HepG2 (cell line): Measurements from ENCODE around the gene HS3ST1. TPM values are rescaled to one million over a fixed set of nuclear protein-coding genes. Genes with fewer than 3 reads are reported as not detected.

Source experiments
- ATAC-seq: fragments of 200-7000 bp; cut with Tn5 transposase; 3 replicates; pipeline ENCODE4 v1.9.1; 2020; ENCODE audit warnings: mild to moderate bottlenecking, moderate library complexity
- BruUV-seq: library from RNA; stranded (reverse); fragments of 400-500 nt; replicated peaks from 2 replicates; lab custom pipeline; 2021; lab: Mats Ljungman, UMichigan
- CTCF ChIA-PET: fragments of 300-600 bp; formaldehyde crosslinking; extraction: SDS; loops from one replicate; lab custom pipeline; 2021; ENCODE audit warnings: low total read pairs, inconsistent platforms, low intra/inter-chr PET ratio; lab: Yijun Ruan, JAX
- POLR2A ChIA-PET: fragments of 350-600 bp; sonication (Branson Sonifier 250); formaldehyde crosslinking; loops from one replicate; lab custom pipeline; 2020; ENCODE audit warnings: antibody characterized with exemption, inconsistent platforms; lab: Yijun Ruan, JAX
- DNase-seq: peaks from one replicate; pipeline ENCODE4 v3.0.0-alpha.2; 2015; ENCODE audit warnings: low spot score
- FAIRE-seq: peaks from 3 replicates; lab custom pipeline; 2011; peaks lifted over from hg19 to GRCh38; lab: Jason Lieb, UNC
- H2AFZ ChIP-seq: one replicate; pipeline ENCODE4 v1.6.1; 2011; ENCODE audit warnings: low read length, inconsistent platforms
- H3K27ac ChIP-seq: fragments of 300-600 bp; 3 replicates; pipeline ENCODE4 v1.8.0; 2011; ENCODE audit warnings: mixed run types, mild to moderate bottlenecking, mixed read lengths, low read length, inconsistent platforms; ENCODE audit not compliant: insufficient read depth; ENCODE audit errors: extremely low read length
- H3K27me3 ChIP-seq, 2 experiments: fragments of 200-600 bp in 1 of 2; 2 replicates in 1 of 2; 3 replicates in 1 of 2; pipeline versions ENCODE4 v1.6.0 to v1.8.0; 2011; ENCODE audit warnings: low read length in 2 of 2, mild to moderate bottlenecking in 2 of 2, moderate library complexity in 2 of 2, inconsistent platforms in 1 of 2; ENCODE audit not compliant: insufficient read depth in 2 of 2, control insufficient read depth in 1 of 2
- H3K36me3 ChIP-seq, 2 experiments: fragments of 200-600 bp in 1 of 2; replicated peaks in 1 of 2; 2 replicates in 1 of 2; 3 replicates in 1 of 2; pipeline versions ENCODE4 v1.5.1 to v1.8.0; 2011; ENCODE audit warnings: low read length in 2 of 2, inconsistent platforms in 1 of 2; ENCODE audit not compliant: insufficient read depth in 2 of 2, control insufficient read depth in 1 of 2
- H3K4me1 ChIP-seq: 2 replicates; pipeline ENCODE4 v1.5.1; 2012; ENCODE audit warnings: low read length, inconsistent platforms; ENCODE audit not compliant: insufficient read depth
- H3K4me2 ChIP-seq: 2 replicates; pipeline ENCODE4 v1.6.0; 2011; ENCODE audit warnings: low read depth, low read length, inconsistent platforms
- H3K4me3 ChIP-seq, 3 experiments: fragments of 200-600 bp in 1 of 3; sonication (generic), shearing (Covaris generic) in 1 of 3; replicated peaks in 1 of 3; 2 replicates each; pipeline ENCODE4 v1.5.1; 2011 to 2016; ENCODE audit warnings: low read length in 3 of 3, inconsistent platforms in 2 of 3, low read depth in 2 of 3, mild to moderate bottlenecking in 2 of 3, control low read depth in 1 of 3, mixed read lengths in 1 of 3; ENCODE audit not compliant: insufficient read depth in 1 of 3
- H3K79me2 ChIP-seq: one replicate; pipeline ENCODE4 v1.6.1; 2011; ENCODE audit warnings: low read length, inconsistent platforms; ENCODE audit not compliant: insufficient read depth
- H3K9ac ChIP-seq: 2 replicates; pipeline ENCODE4 v1.6.0; 2011; ENCODE audit warnings: mild to moderate bottlenecking, low read depth, low read length, inconsistent platforms; ENCODE audit not compliant: insufficient read depth
- H3K9me3 ChIP-seq: 2 replicates; pipeline ENCODE4 v1.5.1; 2012; ENCODE audit warnings: mild to moderate bottlenecking, low read length
- H4K20me1 ChIP-seq: 2 replicates; pipeline ENCODE4 v1.6.0; 2011; ENCODE audit warnings: inconsistent platforms, mild to moderate bottlenecking, low read length, moderate library complexity; ENCODE audit not compliant: insufficient read depth
- DNMT3B ChIP-seq: conservative IDR thresholded peaks from 2 replicates; pipeline ENCODE4 v1.6.1; 2016; ENCODE audit warnings: missing biosample characterization, control low read depth
- KAT2B ChIP-seq: fragments of 150-350 bp; IDR thresholded peaks from 2 replicates; pipeline ENCODE4 v1.6.1; 2014; ENCODE audit warnings: low read depth, low read length, borderline replicate concordance
- MTF2 ChIP-seq: sonication (generic); formaldehyde crosslinking; IDR thresholded peaks from 2 replicates; pipeline ENCODE4 v1.5.0; 2020; ENCODE audit warnings: missing genetic modification reagents, borderline replicate concordance
- TOPORS ChIP-seq: sonication (generic); formaldehyde crosslinking; IDR thresholded peaks from 2 replicates; pipeline ENCODE4 v1.8.0; 2023; ENCODE audit warnings: mild to moderate bottlenecking, missing genetic modification reagents
- ZNF670 ChIP-seq: sonication (generic); formaldehyde crosslinking; IDR thresholded peaks from 2 replicates; pipeline ENCODE4 v1.8.0; 2022; ENCODE audit warnings: mild to moderate bottlenecking, missing genetic modification reagents, borderline replicate concordance
- WGBS: methylation state at CpG from one replicate; pipeline ENCODE4 v1.1.6; 2017; ENCODE audit warnings: low lambda C conversion rate; 5-methylcytosine and 5-hydroxymethylcytosine counted together
- in situ Hi-C: cut with HindIII; loops from 2 replicates; pipeline ENCODE4 v1.10.0; 2017; ENCODE audit warnings: low pct_unique_long_range_greater_than_20kb; ENCODE audit not compliant: extremely low pct_ligation_motif_present
- intact Hi-C: fragments of 100-400 bp; cut with micrococcal nuclease; formaldehyde crosslinking; loops from one replicate; pipeline ENCODE4 v1.10.0; 2022; ENCODE audit not compliant: unreplicated experiment
- polyA plus RNA-seq, 8 experiments: library from polyadenylated mRNA; depleted of rRNA in 3 of 8; stranded (reverse) in 7 of 8; unstranded in 1 of 8; fragments of >200 nt; fragmentation: Illumina TruSeq in 4 of 8; extraction: Trizol in 4 of 8; gene quantifications; 2 replicates each; pipeline versions ENCODE4 v1.2.1 to v1.2.3, GENCODE V29; 2011 to 2016; ENCODE audit warnings: low read depth in 4 of 8, missing spikeins in 1 of 8, mixed read lengths in 1 of 8; ENCODE audit not compliant: insufficient read depth in 1 of 8
- total RNA-seq, 5 experiments: library from RNA; depleted of rRNA; stranded (reverse); fragments of >200 nt; fragmentation: Illumina TruSeq; extraction: Trizol; gene quantifications; 2 replicates each; pipeline ENCODE4 v1.2.3, GENCODE V29; 2016; ENCODE audit warnings: low read depth in 1 of 5
- TF ChIP-seq, protein P1 (sequence below): sonication (generic); formaldehyde crosslinking; IDR thresholded peaks from 2 replicates; pipeline ENCODE4 v1.8.1; 2023; ENCODE audit warnings: mild to moderate bottlenecking, missing genetic modification reagents
- TF ChIP-seq, protein P2 (sequence below): sonication (generic); formaldehyde crosslinking; IDR thresholded peaks from one replicate; pipeline ENCODE4 v1.5.1; 2020; ENCODE audit warnings: mild to moderate bottlenecking, missing genetic modification reagents; ENCODE audit errors: not compliant biosample characterization
- TF ChIP-seq, protein P3 (sequence below): sonication (generic); formaldehyde crosslinking; IDR thresholded peaks from 2 replicates; pipeline ENCODE4 v1.4.0; 2020; ENCODE audit warnings: mild to moderate bottlenecking, missing genetic modification reagents
- TF ChIP-seq, protein P4 (sequence below): sonication (generic); formaldehyde crosslinking; IDR thresholded peaks from 2 replicates; pipeline ENCODE4 v1.4.0; 2020; ENCODE audit warnings: missing genetic modification reagents, borderline replicate concordance

HS3ST1 gene
- total and polyA plus RNA-seq, 2 of the 13 experiments (the other 11 are each of a cell fraction or from before 2014, with no cell fraction given): not detected

DNA sequence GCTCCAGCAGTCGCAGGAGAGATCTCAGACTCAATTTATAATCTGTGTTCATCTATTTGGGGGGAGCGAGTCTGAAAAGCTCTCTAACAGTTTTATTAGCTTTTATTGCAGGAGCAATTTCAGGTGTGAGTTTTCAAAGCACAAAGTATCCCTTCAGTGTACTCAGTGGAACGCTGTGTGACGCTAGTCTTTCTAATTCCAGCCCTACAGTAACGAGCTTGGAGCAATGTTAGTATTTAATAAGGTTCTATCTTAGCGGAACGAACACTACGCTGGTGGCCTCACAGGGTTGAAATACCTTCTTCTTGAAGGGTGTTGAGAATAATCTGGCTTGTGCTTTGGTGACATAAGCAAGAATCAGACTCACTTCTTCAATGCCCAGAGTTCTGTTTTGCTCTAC lies 8.4 kb downstream of the HS3ST1 start:
- ChIA-PET POLR2A (no interaction called here), CTCF (no interaction called here)
- Histone ChIP-seq H3K36me3 (no peaks in the 10 kb centered on the region), H3K9ac (no peak overlapping the region), H3K4me2 (no peak overlapping the region), H3K4me3 (no peak overlapping the region), H3K4me1 (no peaks in the 10 kb centered on the region), H3K79me2 (no peaks in the 10 kb centered on the region), H3K9me3 (no peaks in the 10 kb centered on the region), H4K20me1 (no peaks in the 10 kb centered on the region), H3K27ac (no peak overlapping the region), H2AFZ (no peak overlapping the region), H3K27me3 (no peaks in the 10 kb centered on the region)
- ATAC-seq (no peak), FAIRE-seq (no peak), DNase-seq (no peak)
- no TSS peak for BruUV-seq
- in situ Hi-C loops: loop anchor here (5.0 to 25.0 kb wide), 2 partner anchors 838 to 1258 kb away; no protein-coding TSS in a partner anchor
- intact Hi-C loops: no loop called here
- WGBS: 38% methylated on average over 8 of the region's 8 CpGs
- TF ChIP-seq, protein P1, sequence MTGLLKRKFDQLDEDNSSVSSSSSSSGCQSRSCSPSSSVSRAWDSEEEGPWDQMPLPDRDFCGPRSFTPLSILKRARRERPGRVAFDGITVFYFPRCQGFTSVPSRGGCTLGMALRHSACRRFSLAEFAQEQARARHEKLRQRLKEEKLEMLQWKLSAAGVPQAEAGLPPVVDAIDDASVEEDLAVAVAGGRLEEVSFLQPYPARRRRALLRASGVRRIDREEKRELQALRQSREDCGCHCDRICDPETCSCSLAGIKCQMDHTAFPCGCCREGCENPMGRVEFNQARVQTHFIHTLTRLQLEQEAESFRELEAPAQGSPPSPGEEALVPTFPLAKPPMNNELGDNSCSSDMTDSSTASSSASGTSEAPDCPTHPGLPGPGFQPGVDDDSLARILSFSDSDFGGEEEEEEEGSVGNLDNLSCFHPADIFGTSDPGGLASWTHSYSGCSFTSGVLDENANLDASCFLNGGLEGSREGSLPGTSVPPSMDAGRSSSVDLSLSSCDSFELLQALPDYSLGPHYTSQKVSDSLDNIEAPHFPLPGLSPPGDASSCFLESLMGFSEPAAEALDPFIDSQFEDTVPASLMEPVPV (CRISPR knock-in tag): no peak
- TF ChIP-seq, protein P2, sequence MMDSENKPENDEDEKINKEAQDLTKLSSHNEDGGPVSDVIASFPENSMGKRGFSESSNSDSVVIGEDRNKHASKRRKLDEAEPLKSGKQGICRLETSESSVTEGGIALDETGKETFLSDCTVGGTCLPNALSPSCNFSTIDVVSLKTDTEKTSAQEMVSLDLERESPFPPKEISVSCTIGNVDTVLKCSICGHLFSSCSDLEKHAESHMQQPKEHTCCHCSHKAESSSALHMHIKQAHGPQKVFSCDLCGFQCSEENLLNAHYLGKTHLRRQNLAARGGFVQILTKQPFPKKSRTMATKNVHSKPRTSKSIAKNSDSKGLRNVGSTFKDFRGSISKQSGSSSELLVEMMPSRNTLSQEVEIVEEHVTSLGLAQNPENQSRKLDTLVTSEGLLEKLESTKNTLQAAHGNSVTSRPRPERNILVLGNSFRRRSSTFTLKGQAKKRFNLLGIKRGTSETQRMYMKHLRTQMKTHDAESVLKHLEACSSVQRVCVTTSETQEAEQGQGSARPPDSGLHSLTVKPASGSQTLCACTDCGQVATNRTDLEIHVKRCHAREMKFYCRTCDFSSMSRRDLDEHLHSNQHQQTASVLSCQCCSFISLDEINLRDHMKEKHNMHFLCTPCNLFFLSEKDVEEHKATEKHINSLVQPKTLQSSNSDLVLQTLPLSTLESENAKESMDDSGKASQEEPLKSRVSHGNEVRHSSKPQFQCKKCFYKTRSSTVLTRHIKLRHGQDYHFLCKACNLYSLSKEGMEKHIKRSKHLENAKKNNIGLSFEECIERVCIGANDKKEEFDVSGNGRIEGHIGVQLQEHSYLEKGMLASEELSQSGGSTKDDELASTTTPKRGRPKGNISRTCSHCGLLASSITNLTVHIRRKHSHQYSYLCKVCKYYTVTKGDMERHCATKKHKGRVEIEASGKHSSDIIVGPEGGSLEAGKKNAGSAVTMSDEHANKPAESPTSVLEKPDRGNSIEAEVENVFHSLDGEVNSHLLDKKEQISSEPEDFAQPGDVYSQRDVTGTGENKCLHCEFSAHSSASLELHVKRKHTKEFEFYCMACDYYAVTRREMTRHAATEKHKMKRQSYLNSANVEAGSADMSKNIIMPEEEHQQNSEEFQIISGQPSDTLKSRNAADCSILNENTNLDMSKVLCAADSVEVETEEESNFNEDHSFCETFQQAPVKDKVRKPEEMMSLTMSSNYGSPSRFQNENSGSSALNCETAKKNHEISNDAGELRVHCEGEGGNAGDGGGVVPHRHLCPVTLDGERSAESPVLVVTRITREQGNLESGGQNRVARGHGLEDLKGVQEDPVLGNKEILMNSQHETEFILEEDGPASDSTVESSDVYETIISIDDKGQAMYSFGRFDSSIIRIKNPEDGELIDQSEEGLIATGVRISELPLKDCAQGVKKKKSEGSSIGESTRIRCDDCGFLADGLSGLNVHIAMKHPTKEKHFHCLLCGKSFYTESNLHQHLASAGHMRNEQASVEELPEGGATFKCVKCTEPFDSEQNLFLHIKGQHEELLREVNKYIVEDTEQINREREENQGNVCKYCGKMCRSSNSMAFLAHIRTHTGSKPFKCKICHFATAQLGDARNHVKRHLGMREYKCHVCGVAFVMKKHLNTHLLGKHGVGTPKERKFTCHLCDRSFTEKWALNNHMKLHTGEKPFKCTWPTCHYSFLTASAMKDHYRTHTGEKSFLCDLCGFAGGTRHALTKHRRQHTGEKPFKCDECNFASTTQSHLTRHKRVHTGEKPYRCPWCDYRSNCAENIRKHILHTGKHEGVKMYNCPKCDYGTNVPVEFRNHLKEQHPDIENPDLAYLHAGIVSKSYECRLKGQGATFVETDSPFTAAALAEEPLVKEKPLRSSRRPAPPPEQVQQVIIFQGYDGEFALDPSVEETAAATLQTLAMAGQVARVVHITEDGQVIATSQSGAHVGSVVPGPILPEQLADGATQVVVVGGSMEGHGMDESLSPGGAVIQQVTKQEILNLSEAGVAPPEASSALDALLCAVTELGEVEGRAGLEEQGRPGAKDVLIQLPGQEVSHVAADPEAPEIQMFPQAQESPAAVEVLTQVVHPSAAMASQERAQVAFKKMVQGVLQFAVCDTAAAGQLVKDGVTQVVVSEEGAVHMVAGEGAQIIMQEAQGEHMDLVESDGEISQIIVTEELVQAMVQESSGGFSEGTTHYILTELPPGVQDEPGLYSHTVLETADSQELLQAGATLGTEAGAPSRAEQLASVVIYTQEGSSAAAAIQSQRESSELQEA (CRISPR knock-in tag): no peak
- TF ChIP-seq KAT2B (no peak), MTF2 (CRISPR knock-in tag) (no peak), DNMT3B (CRISPR knock-in tag) (no peak), ZNF670 (CRISPR knock-in tag) (no peak), TOPORS (CRISPR knock-in tag) (no peak)
- TF ChIP-seq, protein P3, sequence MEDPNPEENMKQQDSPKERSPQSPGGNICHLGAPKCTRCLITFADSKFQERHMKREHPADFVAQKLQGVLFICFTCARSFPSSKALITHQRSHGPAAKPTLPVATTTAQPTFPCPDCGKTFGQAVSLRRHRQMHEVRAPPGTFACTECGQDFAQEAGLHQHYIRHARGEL (CRISPR knock-in tag): no peak
- TF ChIP-seq, protein P4, sequence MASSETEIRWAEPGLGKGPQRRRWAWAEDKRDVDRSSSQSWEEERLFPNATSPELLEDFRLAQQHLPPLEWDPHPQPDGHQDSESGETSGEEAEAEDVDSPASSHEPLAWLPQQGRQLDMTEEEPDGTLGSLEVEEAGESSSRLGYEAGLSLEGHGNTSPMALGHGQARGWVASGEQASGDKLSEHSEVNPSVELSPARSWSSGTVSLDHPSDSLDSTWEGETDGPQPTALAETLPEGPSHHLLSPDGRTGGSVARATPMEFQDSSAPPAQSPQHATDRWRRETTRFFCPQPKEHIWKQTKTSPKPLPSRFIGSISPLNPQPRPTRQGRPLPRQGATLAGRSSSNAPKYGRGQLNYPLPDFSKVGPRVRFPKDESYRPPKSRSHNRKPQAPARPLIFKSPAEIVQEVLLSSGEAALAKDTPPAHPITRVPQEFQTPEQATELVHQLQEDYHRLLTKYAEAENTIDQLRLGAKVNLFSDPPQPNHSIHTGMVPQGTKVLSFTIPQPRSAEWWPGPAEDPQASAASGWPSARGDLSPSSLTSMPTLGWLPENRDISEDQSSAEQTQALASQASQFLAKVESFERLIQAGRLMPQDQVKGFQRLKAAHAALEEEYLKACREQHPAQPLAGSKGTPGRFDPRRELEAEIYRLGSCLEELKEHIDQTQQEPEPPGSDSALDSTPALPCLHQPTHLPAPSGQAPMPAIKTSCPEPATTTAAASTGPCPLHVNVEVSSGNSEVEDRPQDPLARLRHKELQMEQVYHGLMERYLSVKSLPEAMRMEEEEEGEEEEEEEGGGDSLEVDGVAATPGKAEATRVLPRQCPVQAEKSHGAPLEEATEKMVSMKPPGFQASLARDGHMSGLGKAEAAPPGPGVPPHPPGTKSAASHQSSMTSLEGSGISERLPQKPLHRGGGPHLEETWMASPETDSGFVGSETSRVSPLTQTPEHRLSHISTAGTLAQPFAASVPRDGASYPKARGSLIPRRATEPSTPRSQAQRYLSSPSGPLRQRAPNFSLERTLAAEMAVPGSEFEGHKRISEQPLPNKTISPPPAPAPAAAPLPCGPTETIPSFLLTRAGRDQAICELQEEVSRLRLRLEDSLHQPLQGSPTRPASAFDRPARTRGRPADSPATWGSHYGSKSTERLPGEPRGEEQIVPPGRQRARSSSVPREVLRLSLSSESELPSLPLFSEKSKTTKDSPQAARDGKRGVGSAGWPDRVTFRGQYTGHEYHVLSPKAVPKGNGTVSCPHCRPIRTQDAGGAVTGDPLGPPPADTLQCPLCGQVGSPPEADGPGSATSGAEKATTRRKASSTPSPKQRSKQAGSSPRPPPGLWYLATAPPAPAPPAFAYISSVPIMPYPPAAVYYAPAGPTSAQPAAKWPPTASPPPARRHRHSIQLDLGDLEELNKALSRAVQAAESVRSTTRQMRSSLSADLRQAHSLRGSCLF (CRISPR knock-in tag): no peak
